Upper lobe of right lung (tissue), 1 donor: ENCODE results near the gene SEC31B. TPM values are rescaled to one million over a fixed set of nuclear protein-coding genes. Genes with fewer than 3 reads are reported as not detected.

Experiments used
- ATAC-seq: fragments of 200-7000 bp; cut with Tn5 transposase; one replicate; pipeline ENCODE4 v1.9.1; 2020; ENCODE audit warnings: mild to moderate bottlenecking, moderate library complexity
- DNase-seq: peaks from one replicate; pipeline ENCODE4 v3.0.0-alpha.2; 2020
- H3K27ac ChIP-seq: fragments of 200-600 bp; one replicate; pipeline ENCODE4 v1.8.0; 2022
- H3K27me3 ChIP-seq: fragments of 200-600 bp; one replicate; pipeline ENCODE4 v1.8.0; 2022; ENCODE audit warnings: mild to moderate bottlenecking
- H3K36me3 ChIP-seq: fragments of 200-600 bp; one replicate; pipeline ENCODE4 v1.8.0; 2022
- H3K4me1 ChIP-seq: fragments of 200-600 bp; one replicate; pipeline ENCODE4 v1.8.0; 2022
- H3K4me3 ChIP-seq: fragments of 200-600 bp; one replicate; pipeline ENCODE4 v1.8.0; 2022; ENCODE audit warnings: mild to moderate bottlenecking
- H3K9me3 ChIP-seq: fragments of 200-600 bp; one replicate; pipeline ENCODE4 v1.8.0; 2022
- CTCF ChIP-seq: fragments of 200-600 bp; IDR thresholded peaks from one replicate; pipeline ENCODE4 v1.8.0; 2022; ENCODE audit warnings: antibody characterized with exemption
- intact Hi-C: fragments of 100-400 bp; cut with DNase I; formaldehyde crosslinking; loops from one replicate; pipeline ENCODE4 v1.11.0; 2022
- total RNA-seq: library from RNA; stranded (reverse); fragmentation: NEBNext Ultra II Directional; extraction: Animal tissue kit (Norgen Biotek cat#: 25700); gene quantifications from one replicate; pipeline ENCODE4 v1.2.1, GENCODE V29; 2021
- donor health status: DM: no; HTN: yes; CAD: no; lungs with severe emphysema.

SEC31B gene
- total RNA-seq, 1 donor from 2014 or later = 18.2 TPM

- ATAC-seq = no peak
- Histone ChIP-seq H3K4me1 (peaks cover 11% of the 10 kb centered on the region), H3K4me3 (no peak overlapping the region), H3K9me3 (no peaks in the 10 kb centered on the region), H3K36me3 (no peaks in the 10 kb centered on the region), H3K27ac (no peak overlapping the region), H3K27me3 (peaks cover 67% of the 10 kb centered on the region)
- no peak for TF ChIP-seq CTCF
- intact Hi-C loops = no loop called here
- DNase-seq = no peak
These were observed 45.7 kb upstream of the SEC31B start for GRCh38 chr10:100565206-100565985.

GRCh38 chr10:100562008-100562672 is 42.5 kb upstream of the SEC31B start:
- Histone ChIP-seq H3K27me3 (peaks cover 48% of the 10 kb centered on the region), H3K9me3 (no peaks in the 10 kb centered on the region), H3K4me1 (peaks cover 11% of the 10 kb centered on the region), H3K36me3 (no peaks in the 10 kb centered on the region), H3K27ac (no peak overlapping the region), H3K4me3 (no peak overlapping the region)
- intact Hi-C loops = no loop called here
- DNase-seq (peak; percentile 86), ATAC-seq (peak; percentile 95)
- TF ChIP-seq CTCF = peak; percentile 66

- Histone ChIP-seq H3K27ac (no peak overlapping the region), H3K4me1 (peaks cover 11% of the 10 kb centered on the region), H3K27me3 (peaks cover 39% of the 10 kb centered on the region), H3K36me3 (peaks cover 7% of the 10 kb centered on the region), H3K9me3 (no peaks in the 10 kb centered on the region), H3K4me3 (no peak overlapping the region)
- DNase-seq (no peak), ATAC-seq (no peak)
- no peak for TF ChIP-seq CTCF
- intact Hi-C loops = no loop called here
These were observed 41.3 kb upstream of the SEC31B start for GRCh38 chr10:100561005-100561404.

- no peak overlapping the region for H3K27ac ChIP-seq
- H3K4me1 ChIP-seq = peaks cover 11% of the 10 kb centered on the region
- DNase-seq (no peak), ATAC-seq (no peak)
- no peak overlapping the region for H3K4me3 ChIP-seq
- intact Hi-C loops = no loop called here
- TF ChIP-seq CTCF = no peak
- peaks cover 31% of the 10 kb centered on the region for H3K27me3 ChIP-seq
- peaks cover 12% of the 10 kb centered on the region for H3K36me3 ChIP-seq
- H3K9me3 ChIP-seq = no peaks in the 10 kb centered on the region
These were observed 40.6 kb upstream of the SEC31B start for GRCh38 chr10:100560248-100560647.

GRCh38 chr10:100554902-100555301 is 35.2 kb upstream of the SEC31B start:
- H3K9me3 ChIP-seq = no peaks in the 10 kb centered on the region
- H3K4me3 ChIP-seq = no peak overlapping the region
- no peak overlapping the region for H3K27ac ChIP-seq
- ATAC-seq = no peak
- no peaks in the 10 kb centered on the region for H3K4me1 ChIP-seq
- peaks cover 24% of the 10 kb centered on the region for H3K36me3 ChIP-seq
- DNase-seq = no peak
- intact Hi-C loops = no loop called here
- H3K27me3 ChIP-seq = no peaks in the 10 kb centered on the region
- TF ChIP-seq CTCF = no peak
